GM12872 (cell line): Measurements from ENCODE around the gene TLR9.

Experiments
- CTCF ChIP-seq: IDR thresholded peaks from 3 replicates; pipeline ENCODE4 v1.5.1; 2011; ENCODE audit warnings: low read depth, mild to moderate bottlenecking, low read length, moderate library complexity; ENCODE audit not compliant: insufficient read depth

TLR9 gene

GRCh38 chr3:52225452-52226228 is at the start of gene TLR9:
TSS of gene TLR9 (minus strand) at chr3:52225645. CDS start at chr3:52225529, 116 bp downstream.
- TF ChIP-seq CTCF = no peak

- TF ChIP-seq CTCF = no peak
Measured at GRCh38 chr3:52272831-52273230, 47.4 kb upstream of the TLR9 start.

- no peak for TF ChIP-seq CTCF
Measured at GRCh38 chr3:52270252-52270754, 44.9 kb upstream of the TLR9 start.

GRCh38 chr3:52269776-52270175 is 44.3 kb upstream of the TLR9 start:
- no peak for TF ChIP-seq CTCF

- no peak for TF ChIP-seq CTCF
Measured at GRCh38 chr3:52268036-52268435, 42.6 kb upstream of the TLR9 start.

- TF ChIP-seq CTCF = no peak
Measured at GRCh38 chr3:52265387-52265786, 39.9 kb upstream of the TLR9 start.

- TF ChIP-seq CTCF = no peak
Measured at GRCh38 chr3:52262447-52262846, 37.0 kb upstream of the TLR9 start.
